RKO (cell line): ENCODE measurements around the gene RNGTT.
"Not testable (repeated sequence)": the region's sequence is repeated elsewhere in the genome, so short reads cannot be mapped to it uniquely, and the experiment has no call there.

Source experiments
- DNase-seq: peaks from one replicate; pipeline ENCODE4 v3.0.0-alpha.2; 2016; ENCODE audit warnings: low spot score

Gene RNGTT

GRCh38 chr6:88722686-88723085 lies 240.7 kb downstream of the RNGTT start:
- DNase-seq = no peak

GRCh38 chr6:88716399-88716798 lies 247.0 kb downstream of the RNGTT start:
- not testable (repeated sequence) for DNase-seq

- no peak for DNase-seq
Observed at GRCh38 chr6:88712243-88712936, 251.0 kb downstream of the RNGTT start.

DNA sequence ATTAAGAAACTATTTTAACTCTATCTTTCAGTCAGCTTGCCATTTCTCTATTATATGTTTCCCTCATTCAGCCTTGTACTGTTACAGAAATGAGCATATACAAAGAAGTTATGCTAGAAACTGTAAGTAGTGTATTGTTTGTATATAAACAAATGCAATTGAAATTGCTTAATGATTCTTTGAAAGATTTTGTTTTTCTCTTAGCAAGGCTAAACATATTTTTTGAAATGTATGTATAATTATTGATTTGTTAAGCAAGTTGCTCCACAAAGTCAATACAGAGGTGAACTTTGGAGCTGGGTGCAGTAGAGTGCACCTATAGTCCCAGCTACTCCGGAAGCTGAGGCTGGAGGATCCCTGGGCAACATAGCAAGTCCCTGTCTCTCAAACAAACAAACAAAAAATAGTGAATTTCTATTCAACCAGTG lies 253.6 kb downstream of the RNGTT start:
- DNase-seq = no peak

- no peak for DNase-seq
Observed at GRCh38 chr6:88708197-88708744, 255.1 kb downstream of the RNGTT start.

DNA sequence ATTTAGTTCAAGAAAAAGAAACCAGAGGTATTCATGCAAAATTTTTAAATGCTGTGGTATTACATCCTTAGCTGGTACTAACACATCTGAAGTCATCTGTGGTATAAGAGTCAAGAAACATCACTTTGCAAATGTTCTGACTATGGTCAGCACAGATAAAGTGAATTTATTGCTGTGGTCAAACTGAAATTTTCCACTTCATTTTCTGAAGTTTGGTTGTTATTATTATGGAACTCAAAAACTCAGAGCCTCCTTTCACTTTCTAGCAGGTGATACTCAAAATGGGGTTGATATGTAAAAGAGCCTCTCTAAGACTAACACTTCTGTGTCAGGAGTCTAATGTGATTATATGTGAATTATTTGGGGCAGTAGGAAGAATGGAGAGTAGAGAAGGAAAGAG lies 257.8 kb downstream of the RNGTT start:
- no peak for DNase-seq

GRCh38 chr6:88704980-88705379 lies 258.4 kb downstream of the RNGTT start:
- DNase-seq = peak; percentile 9

GRCh38 chr6:88702956-88703556 lies 260.4 kb downstream of the RNGTT start:
- no peak for DNase-seq

- no peak for DNase-seq
Observed at GRCh38 chr6:88698661-88699060, 264.8 kb downstream of the RNGTT start.

DNA sequence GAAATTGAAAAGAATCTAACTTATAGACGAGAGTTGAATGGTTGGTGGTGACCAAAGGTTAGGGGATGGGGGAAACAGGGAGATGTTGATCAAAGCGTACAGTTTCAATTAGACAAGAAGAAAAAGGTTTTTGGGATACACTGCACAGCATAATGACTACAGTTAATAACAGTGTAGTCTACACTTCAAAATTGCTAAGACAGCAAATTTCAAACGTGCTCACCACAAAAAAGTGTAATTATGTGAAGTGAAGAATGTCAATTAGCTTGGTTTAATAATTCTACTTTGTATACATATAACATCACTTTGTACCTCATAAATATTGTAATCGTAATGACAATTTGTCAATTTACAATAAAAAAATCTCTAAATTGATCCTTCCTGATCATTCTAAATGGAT lies 267.5 kb downstream of the RNGTT start:
- no peak for DNase-seq

GRCh38 chr6:88683734-88684133 lies 279.7 kb downstream of the RNGTT start:
- peak; percentile 3 for DNase-seq

DNA sequence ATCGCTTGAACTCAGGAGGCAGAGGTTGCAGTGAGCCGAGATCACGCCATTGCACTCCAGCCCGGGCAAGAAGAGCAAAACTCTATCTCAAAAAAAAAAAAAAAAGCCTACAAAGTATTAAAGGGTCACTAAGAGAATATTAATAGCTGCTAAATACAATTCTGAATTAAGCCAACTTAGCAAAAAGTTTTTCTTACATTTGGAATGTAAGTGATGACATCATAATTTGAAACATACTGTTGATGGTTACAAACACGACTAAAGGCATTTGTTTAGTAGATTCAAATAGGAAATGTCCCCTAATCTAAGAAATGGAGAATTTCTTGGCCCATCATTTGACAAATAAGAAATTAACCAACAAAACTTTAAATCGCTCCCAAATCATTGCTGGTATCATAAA lies 282.8 kb downstream of the RNGTT start:
- no peak for DNase-seq

GRCh38 chr6:88679841-88680240 lies 283.6 kb downstream of the RNGTT start:
- DNase-seq = no peak

- DNase-seq = no peak
Observed at GRCh38 chr6:88677356-88677755, 286.1 kb downstream of the RNGTT start.

DNA sequence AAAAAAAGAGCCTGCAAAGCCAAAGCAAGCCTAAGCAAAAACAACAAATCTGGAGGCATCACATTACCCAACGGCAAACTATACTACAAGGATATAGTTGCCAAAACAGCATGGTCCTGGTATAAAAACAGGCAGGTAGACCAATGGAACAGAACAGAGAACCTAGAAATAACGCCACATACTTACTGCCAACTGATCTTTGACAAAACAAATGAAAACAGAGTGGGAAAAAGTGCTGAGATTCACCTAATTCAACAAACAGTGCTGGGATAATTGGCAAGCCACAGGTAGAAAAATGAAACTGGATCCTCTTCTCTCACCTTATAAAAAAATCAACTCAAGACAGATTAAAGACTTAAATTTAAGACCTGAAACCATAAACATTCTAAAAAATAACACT lies 291.8 kb downstream of the RNGTT start:
- no peak for DNase-seq

DNA sequence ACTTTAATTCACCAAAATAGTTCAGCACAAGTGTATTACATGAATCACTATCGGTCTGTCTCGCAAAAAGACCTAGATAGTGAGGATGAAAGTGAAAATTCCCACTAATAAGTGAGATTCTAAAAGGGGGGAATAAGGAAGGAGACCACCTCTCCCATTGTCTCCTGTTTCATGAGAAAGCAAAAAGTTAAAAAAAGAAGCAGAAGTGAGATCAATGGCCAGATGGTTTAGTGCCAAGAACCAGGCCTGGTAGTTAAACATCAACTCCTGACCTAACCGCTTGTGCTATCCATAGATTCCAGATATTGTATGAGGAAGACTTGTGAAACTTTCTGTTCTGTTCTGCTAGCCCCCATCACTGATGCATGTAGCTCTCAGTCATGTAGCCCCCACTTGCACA lies 293.0 kb downstream of the RNGTT start:
- DNase-seq = no peak

DNA sequence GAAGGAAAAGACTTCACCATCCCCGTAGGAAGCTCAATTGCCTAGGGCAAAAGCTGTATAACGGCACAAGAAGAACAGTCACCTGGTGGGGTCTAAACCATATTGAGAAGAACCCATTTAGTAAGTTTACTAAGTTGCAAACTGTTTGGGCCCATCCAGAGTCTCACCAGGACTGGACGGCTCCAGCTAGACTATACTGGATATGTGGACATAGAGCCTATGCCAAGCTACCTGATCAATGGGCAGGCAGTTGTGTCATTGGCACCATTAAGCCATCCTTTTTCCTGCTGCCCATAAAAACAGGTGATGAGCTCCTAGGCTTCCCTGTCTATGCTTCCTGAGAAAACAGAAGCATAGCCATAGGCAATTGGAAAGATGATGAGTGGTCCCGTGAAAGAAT lies 293.9 kb downstream of the RNGTT start:
- no peak for DNase-seq

DNA sequence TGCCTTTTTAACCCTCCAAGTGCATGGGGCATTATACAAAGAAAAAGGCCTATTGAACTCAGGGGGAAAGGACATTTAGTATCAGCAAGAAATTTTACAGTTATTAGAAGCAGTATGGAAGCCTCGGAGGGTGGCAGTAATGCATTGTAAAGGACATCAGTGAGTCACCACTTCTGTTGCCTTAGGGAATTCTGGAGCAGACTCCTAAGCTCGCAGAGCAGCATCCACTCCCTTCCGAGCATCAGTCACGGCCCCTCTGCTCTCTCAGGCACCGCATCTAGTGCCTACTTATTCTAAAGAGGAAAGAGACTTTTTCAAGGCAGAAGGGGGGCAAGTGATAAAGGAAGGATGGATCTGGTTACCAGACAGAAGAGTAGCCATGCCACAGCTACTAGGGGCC lies 296.5 kb downstream of the RNGTT start:
- no peak for DNase-seq

- no peak for DNase-seq
Observed at GRCh38 chr6:88665131-88665530, 298.3 kb downstream of the RNGTT start.

- no peak for DNase-seq
Observed at GRCh38 chr6:88663801-88664200, 299.6 kb downstream of the RNGTT start.

DNA sequence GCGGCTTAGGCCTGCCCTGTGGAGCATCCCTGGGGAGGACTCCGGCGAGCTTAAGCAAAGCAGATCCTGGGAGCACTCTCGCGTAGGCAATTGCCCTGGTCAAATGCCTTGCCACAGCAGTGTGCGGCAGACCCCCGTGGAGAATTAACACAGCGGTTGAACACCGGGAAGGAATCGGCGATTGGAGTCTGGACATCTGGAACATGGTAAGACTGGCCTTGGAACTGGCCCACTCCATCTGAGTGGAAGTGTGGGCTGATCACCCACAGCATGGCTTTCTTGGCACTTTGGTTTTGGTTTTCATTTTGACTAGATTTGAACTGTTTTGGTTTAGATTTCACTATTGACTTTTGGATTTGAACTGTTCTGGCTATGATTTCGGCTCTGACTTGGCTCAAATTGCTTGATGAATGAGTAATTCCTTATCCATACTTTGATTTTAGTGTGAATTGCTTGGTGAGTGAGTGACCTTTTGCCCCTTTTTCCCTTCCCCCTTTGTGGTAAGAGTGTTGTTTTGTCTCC lies 300.7 kb downstream of the RNGTT start:
- DNase-seq = no peak

DNA sequence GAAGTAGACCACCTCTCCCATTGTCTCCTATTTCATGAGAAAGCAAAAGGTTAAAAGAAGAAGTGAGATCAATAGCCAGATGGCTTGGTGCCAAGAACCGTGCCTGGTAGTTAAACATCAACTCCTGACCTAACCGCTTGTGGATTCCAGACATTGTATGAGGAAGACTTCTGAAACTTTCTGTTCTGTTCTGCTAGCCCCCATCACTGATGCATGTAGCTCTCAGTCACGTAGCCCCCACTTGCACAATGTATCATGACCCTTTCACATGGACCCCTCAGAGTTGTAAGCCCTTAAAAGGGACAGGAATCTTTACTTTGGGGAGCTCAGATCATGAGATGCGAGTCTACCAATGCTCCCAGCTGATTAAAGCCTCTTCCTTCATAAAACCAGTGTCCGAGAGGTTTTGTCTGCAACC lies 301.2 kb downstream of the RNGTT start:
- DNase-seq = no peak

GRCh38 chr6:88661136-88661535 lies 302.3 kb downstream of the RNGTT start:
- DNase-seq = no peak

DNA sequence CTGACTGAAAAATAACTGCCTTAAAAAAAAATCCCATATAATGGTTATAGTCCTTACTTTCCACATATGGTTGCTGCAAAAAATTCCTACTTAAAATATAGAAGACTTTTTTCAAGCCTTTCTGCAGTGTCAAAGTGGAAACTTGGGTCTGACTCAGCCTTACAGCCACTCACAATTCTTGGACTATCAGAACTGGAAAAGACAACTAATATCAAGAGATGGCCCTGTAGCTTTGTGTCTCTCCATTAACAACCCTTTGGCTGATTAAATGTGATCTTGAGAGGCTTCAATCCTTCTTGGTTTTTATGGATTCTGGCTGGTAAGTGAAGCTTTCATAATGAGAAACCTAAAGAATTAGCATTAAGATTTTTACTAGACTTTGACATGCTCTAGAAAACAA lies 307.8 kb downstream of the RNGTT start:
- no peak for DNase-seq
